ENCODE measurements around the gene HNRNPM.
A peak's percentile ranks its signal among the peaks of the same experiment; 100 is the strongest.
"Not testable (repeated sequence)": the region's sequence is repeated elsewhere in the genome, so short reads cannot be mapped to it uniquely, and the experiment has no call there.

The HNRNPM gene

DNA sequence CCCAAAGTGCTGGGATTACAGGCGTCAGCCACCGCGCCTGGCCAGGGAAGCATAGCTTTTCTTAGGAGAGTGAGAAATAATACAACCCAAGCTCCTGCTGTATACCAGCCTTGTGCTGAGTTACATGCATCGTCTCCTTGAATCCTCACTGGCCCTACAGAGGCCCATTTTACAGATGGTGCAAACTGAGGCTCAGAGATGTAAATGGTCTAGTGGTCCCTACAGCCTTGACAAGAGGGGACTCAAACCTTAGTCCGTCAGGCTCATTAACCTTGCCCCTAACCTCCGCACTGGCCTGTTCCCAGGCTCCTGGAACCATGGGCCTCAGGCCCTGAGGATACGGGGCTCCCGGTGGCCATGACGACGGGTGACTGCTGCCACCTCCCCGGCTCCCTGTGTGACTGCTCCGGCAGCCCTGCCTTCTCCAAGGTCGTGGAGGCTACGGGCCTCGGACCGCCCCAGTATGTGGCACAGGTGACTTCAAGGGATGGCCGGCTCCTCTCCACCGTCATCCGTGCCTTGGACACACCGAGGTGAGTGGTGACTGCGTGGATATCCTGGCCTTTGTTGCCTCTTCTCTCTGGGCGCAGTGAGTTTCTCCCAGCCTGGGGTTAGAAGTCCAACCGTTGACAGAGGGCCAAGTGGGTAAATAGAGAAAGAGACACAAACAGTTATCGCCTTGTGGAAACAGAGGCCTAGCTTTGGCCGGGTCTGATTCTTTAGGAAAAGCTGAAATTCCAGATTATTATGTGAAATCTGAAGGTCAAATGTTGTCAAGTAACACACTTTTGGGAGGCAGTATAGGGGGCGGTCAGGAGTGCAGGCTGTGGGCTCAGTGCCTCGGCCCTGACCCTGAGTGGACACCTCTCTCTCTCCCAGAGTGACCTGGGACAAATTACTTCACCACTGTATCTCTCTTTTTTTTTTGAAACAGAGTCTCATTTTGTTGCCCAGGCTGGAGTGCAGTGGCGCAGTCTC lies 23.0 kb upstream of the HNRNPM start:
- Histone ChIP-seq H2BK120ac (ENCODE audit: insufficient read depth, low read length, poor library complexity) (no peak overlapping the region), H3K9me3 (ENCODE audit: insufficient read depth, low read depth, low read length) (no peaks in the 10 kb centered on the region), H3K18ac (ENCODE audit: low read length) (no peak overlapping the region), H2BK5ac (ENCODE audit: low read depth, low read length, poor library complexity) (no peak overlapping the region), H3K4me1 (ENCODE audit: control insufficient read depth in 1 of 2, insufficient read depth in 2 of 2, low read length in 2 of 2) (peaks cover 28% of the 10 kb centered on the region in 2 experiments), H3K4ac (ENCODE audit: low read depth, low read length) (no peak overlapping the region), H3K4me2 (ENCODE audit: low read length) (no peak overlapping the region), H3K79me2 (ENCODE audit: control insufficient read depth, insufficient read depth, low read length, poor library complexity) (no peaks in the 10 kb centered on the region), H3K4me3 (ENCODE audit: low read depth, low read length) (no peak overlapping the region), H2BK12ac (ENCODE audit: low read length) (peak overlapping the region; percentile 87), H4K91ac (ENCODE audit: low read depth, low read length) (no peak overlapping the region), H4K12ac (ENCODE audit: low read depth, low read length) (no peak overlapping the region), H2AFZ (ENCODE audit: insufficient read depth, low read length, poor library complexity) (no peak overlapping the region), H3K27ac (ENCODE audit: low read depth, low read length) (no peak overlapping the region), H3K27me3 (ENCODE audit: insufficient read depth, low read length) (no peaks in the 10 kb centered on the region), H4K8ac (ENCODE audit: low read depth, low read length) (no peak overlapping the region), H3K23ac (ENCODE audit: low read length) (no peak overlapping the region), H3K36me3 (ENCODE audit: control insufficient read depth in 1 of 2, insufficient read depth in 2 of 2, low read length in 2 of 2) (peaks cover 0 to 6% of the 10 kb centered on the region in 2 experiments), H3K9ac (ENCODE audit: low read length) (no peak overlapping the region), H2AK5ac (ENCODE audit: low read length) (peak overlapping the region; percentile 90), H3K79me1 (ENCODE audit: low read length) (peaks cover 17% of the 10 kb centered on the region), H3K14ac (ENCODE audit: low read length) (no peak overlapping the region)
- DNase-seq = no peak
- WGBS (ENCODE audit: extremely low coverage, insufficient coverage, insufficient read length) = no CpG with 5 or more reads among the region's 28 CpGs

DNA sequence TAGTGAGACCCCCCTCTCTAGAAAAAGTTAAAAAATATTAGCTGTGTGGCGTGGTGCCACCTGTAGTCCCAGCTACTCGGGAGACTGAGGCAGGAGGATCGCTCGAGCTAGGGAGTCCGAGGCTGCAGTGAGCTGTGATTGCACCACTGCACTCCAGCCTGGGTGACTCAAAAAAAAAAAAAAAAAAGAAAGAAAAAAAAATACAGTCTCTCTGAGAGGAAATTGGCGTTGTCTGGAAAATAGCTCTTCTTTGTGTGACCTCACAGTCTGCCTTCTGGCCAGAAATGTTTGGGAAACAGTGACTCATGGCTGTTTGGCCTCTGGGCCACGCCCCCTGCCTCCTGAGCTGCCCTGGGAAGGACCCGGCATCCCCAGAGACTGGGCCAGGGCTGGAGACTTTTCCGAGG lies 21.0 kb upstream of the HNRNPM start:
- Histone ChIP-seq H2BK120ac (ENCODE audit: insufficient read depth, low read length, poor library complexity) (peak overlapping the region; percentile 88), H3K9me3 (ENCODE audit: insufficient read depth, low read depth, low read length) (no peaks in the 10 kb centered on the region), H3K79me2 (ENCODE audit: control insufficient read depth, insufficient read depth, low read length, poor library complexity) (no peaks in the 10 kb centered on the region), H3K4me3 (ENCODE audit: low read depth, low read length) (no peak overlapping the region), H2BK5ac (ENCODE audit: low read depth, low read length, poor library complexity) (peak overlapping the region; percentile 59), H3K4ac (ENCODE audit: low read depth, low read length) (no peak overlapping the region), H4K12ac (ENCODE audit: low read depth, low read length) (peak overlapping the region; percentile 7), H4K91ac (ENCODE audit: low read depth, low read length) (peak overlapping the region; percentile 70), H3K79me1 (ENCODE audit: low read length) (peaks cover 15% of the 10 kb centered on the region), H3K36me3 (ENCODE audit: control insufficient read depth in 1 of 2, insufficient read depth in 2 of 2, low read length in 2 of 2) (peaks cover 0 to 6% of the 10 kb centered on the region in 2 experiments), H2AFZ (ENCODE audit: insufficient read depth, low read length, poor library complexity) (peak overlapping the region; percentile 52), H3K18ac (ENCODE audit: low read length) (peak overlapping the region; percentile 86), H2AK5ac (ENCODE audit: low read length) (no peak overlapping the region), H3K9ac (ENCODE audit: low read length) (no peak overlapping the region), H3K27ac (ENCODE audit: low read depth, low read length) (peak overlapping the region; percentile 82), H3K4me2 (ENCODE audit: low read length) (peak overlapping the region; percentile 36), H3K14ac (ENCODE audit: low read length) (peak overlapping the region; percentile 84), H3K4me1 (ENCODE audit: control insufficient read depth in 1 of 2, insufficient read depth in 2 of 2, low read length in 2 of 2) (peaks cover 19 to 20% of the 10 kb centered on the region in 2 experiments), H3K23ac (ENCODE audit: low read length) (no peak overlapping the region), H4K8ac (ENCODE audit: low read depth, low read length) (peak overlapping the region; percentile 69), H2BK12ac (ENCODE audit: low read length) (peak overlapping the region; percentile 91), H3K27me3 (ENCODE audit: insufficient read depth, low read length) (no peaks in the 10 kb centered on the region)
- WGBS (ENCODE audit: extremely low coverage, insufficient coverage, insufficient read length) = no CpG with 5 or more reads among the region's 9 CpGs
- peak; percentile 97 to 99 for DNase-seq

DNA sequence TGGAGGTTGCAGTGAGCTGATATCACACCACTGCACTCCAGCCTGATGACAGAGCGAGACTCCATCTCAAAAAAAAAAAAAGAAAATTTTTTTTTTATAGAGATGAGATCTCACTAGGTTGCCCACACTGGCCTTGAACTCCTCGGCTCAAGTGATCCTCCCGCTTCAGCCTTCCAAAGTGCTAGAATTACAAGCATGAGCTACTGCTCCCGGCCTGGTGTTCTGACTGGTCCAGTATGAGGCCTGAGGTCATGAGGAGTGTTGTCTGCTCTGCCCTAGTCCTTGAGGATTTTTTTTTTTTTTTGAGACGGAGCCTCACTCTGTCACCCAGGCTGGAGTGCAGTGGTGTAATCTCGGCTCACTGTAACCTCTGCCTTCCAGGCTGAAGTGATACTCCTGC lies 19.4 kb upstream of the HNRNPM start:
- not testable (repeated sequence) for H3K4me3 ChIP-seq (ENCODE audit: low read depth, low read length); H4K12ac ChIP-seq (ENCODE audit: low read depth, low read length)
- WGBS (ENCODE audit: extremely low coverage, insufficient coverage, insufficient read length) = no CpG with 5 or more reads among the region's 6 CpGs

DNA sequence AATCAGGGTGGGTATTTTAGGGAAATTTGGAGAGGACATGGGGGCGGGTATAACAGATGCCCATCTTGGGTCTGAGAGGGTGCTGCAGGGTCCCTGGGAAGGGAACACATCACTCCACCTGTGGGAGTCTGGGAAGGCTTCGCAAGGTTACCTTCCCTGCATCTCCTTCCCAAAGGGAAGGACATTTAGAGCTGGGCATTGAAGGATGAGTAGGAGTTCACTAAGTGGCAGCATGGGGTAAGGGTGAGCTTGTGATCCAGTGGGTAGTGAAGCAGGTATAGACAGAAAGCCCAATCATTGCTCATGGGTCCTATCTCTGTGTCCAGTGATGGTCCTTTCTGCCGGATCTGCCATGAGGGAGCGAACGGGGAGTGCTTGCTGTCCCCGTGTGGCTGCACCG lies 18.5 kb upstream of the HNRNPM start:
- Histone ChIP-seq H3K79me1 (ENCODE audit: low read length) (peaks cover 13% of the 10 kb centered on the region), H3K14ac (ENCODE audit: low read length) (no peak overlapping the region), H2AK5ac (ENCODE audit: low read length) (peak overlapping the region; percentile 80), H3K18ac (ENCODE audit: low read length) (no peak overlapping the region), H4K91ac (ENCODE audit: low read depth, low read length) (no peak overlapping the region), H2BK120ac (ENCODE audit: insufficient read depth, low read length, poor library complexity) (no peak overlapping the region), H3K23ac (ENCODE audit: low read length) (no peak overlapping the region), H3K79me2 (ENCODE audit: control insufficient read depth, insufficient read depth, low read length, poor library complexity) (no peaks in the 10 kb centered on the region), H3K4me1 (ENCODE audit: control insufficient read depth in 1 of 2, insufficient read depth in 2 of 2, low read length in 2 of 2) (peaks cover 18% of the 10 kb centered on the region in 2 experiments), H3K36me3 (ENCODE audit: control insufficient read depth in 1 of 2, insufficient read depth in 2 of 2, low read length in 2 of 2) (peaks cover 0 to 6% of the 10 kb centered on the region in 2 experiments), H2BK12ac (ENCODE audit: low read length) (no peak overlapping the region), H2BK5ac (ENCODE audit: low read depth, low read length, poor library complexity) (no peak overlapping the region), H2AFZ (ENCODE audit: insufficient read depth, low read length, poor library complexity) (no peak overlapping the region), H3K27ac (ENCODE audit: low read depth, low read length) (no peak overlapping the region), H3K9ac (ENCODE audit: low read length) (no peak overlapping the region), H3K9me3 (ENCODE audit: insufficient read depth, low read depth, low read length) (no peaks in the 10 kb centered on the region), H4K12ac (ENCODE audit: low read depth, low read length) (no peak overlapping the region), H3K4me2 (ENCODE audit: low read length) (no peak overlapping the region), H3K4ac (ENCODE audit: low read depth, low read length) (no peak overlapping the region), H3K4me3 (ENCODE audit: low read depth, low read length) (no peak overlapping the region), H4K8ac (ENCODE audit: low read depth, low read length) (no peak overlapping the region), H3K27me3 (ENCODE audit: insufficient read depth, low read length) (no peaks in the 10 kb centered on the region)
- WGBS (ENCODE audit: extremely low coverage, insufficient coverage, insufficient read length) = no CpG with 5 or more reads among the region's 7 CpGs
- DNase-seq = no peak

More for the DNA sequence above, 19.4 kb upstream of the HNRNPM start:
- H3K23ac ChIP-seq (ENCODE audit: low read length); H3K9ac ChIP-seq (ENCODE audit: low read length); H3K27ac ChIP-seq (ENCODE audit: low read depth, low read length); H3K79me2 ChIP-seq (ENCODE audit: control insufficient read depth, insufficient read depth, low read length, poor library complexity); H4K8ac ChIP-seq (ENCODE audit: low read depth, low read length); H3K9me3 ChIP-seq (ENCODE audit: insufficient read depth, low read depth, low read length); H2BK120ac ChIP-seq (ENCODE audit: insufficient read depth, low read length, poor library complexity); H2AFZ ChIP-seq (ENCODE audit: insufficient read depth, low read length, poor library complexity); H4K91ac ChIP-seq (ENCODE audit: low read depth, low read length); H2AK5ac ChIP-seq (ENCODE audit: low read length); H3K4ac ChIP-seq (ENCODE audit: low read depth, low read length); H3K27me3 ChIP-seq (ENCODE audit: insufficient read depth, low read length); H2BK5ac ChIP-seq (ENCODE audit: low read depth, low read length, poor library complexity); H2BK12ac ChIP-seq (ENCODE audit: low read length); H3K18ac ChIP-seq (ENCODE audit: low read length); H3K4me2 ChIP-seq (ENCODE audit: low read length); H3K36me3 ChIP-seq (ENCODE audit: control insufficient read depth in 1 of 2, insufficient read depth in 2 of 2, low read length in 2 of 2); H3K14ac ChIP-seq (ENCODE audit: low read length): not testable (repeated sequence)
- Histone ChIP-seq H3K4me1 (ENCODE audit: control insufficient read depth in 1 of 2, insufficient read depth in 2 of 2, low read length in 2 of 2) (peaks cover 18% of the 10 kb centered on the region in 2 experiments), H3K79me1 (ENCODE audit: low read length) (peaks cover 13% of the 10 kb centered on the region)
- peak in 1 of 2 donors; percentile 25 for DNase-seq
